Measurements from ENCODE around the gene AOPEP.

The AOPEP gene

GRCh38 chr9:95003689-95004410 lies 277.4 kb downstream of the AOPEP start:
- H3K4me1 ChIP-seq (ENCODE audit: control insufficient read depth, insufficient read depth, low read length): peaks cover 15% of the 10 kb centered on the region
- H3K27me3 ChIP-seq (ENCODE audit: control insufficient read depth, insufficient read depth, low read length): no peaks in the 10 kb centered on the region
- peak overlapping the region; percentile 3 for H3K4me3 ChIP-seq (ENCODE audit: low read length)
- H3K9me3 ChIP-seq (ENCODE audit: control insufficient read depth, low read length): no peaks in the 10 kb centered on the region
- no peaks in the 10 kb centered on the region for H3K36me3 ChIP-seq (ENCODE audit: control insufficient read depth, insufficient read depth, low read length)
- peak overlapping the region; percentile 86 for H3K9ac ChIP-seq (ENCODE audit: low read length)

- Histone ChIP-seq H3K4me3 (ENCODE audit: low read length) (peak overlapping the region; percentile 3), H3K9me3 (ENCODE audit: control insufficient read depth, low read length) (no peaks in the 10 kb centered on the region), H3K27me3 (ENCODE audit: control insufficient read depth, insufficient read depth, low read length) (no peaks in the 10 kb centered on the region), H3K9ac (ENCODE audit: low read length) (peak overlapping the region; percentile 92), H3K36me3 (ENCODE audit: control insufficient read depth, insufficient read depth, low read length) (no peaks in the 10 kb centered on the region), H3K4me1 (ENCODE audit: control insufficient read depth, insufficient read depth, low read length) (peaks cover 15% of the 10 kb centered on the region)
Observed at GRCh38 chr9:95004411-95005277, 278.1 kb downstream of the AOPEP start.

GRCh38 chr9:95005278-95006143 lies 279.0 kb downstream of the AOPEP start:
- Histone ChIP-seq H3K27me3 (ENCODE audit: control insufficient read depth, insufficient read depth, low read length) (no peaks in the 10 kb centered on the region), H3K9me3 (ENCODE audit: control insufficient read depth, low read length) (no peaks in the 10 kb centered on the region), H3K4me3 (ENCODE audit: low read length) (peak overlapping the region; percentile 77), H3K4me1 (ENCODE audit: control insufficient read depth, insufficient read depth, low read length) (peaks cover 15% of the 10 kb centered on the region), H3K36me3 (ENCODE audit: control insufficient read depth, insufficient read depth, low read length) (no peaks in the 10 kb centered on the region), H3K9ac (ENCODE audit: low read length) (peak overlapping the region; percentile 92)

- Histone ChIP-seq H3K4me1 (ENCODE audit: control insufficient read depth, insufficient read depth, low read length) (peaks cover 15% of the 10 kb centered on the region), H3K9me3 (ENCODE audit: control insufficient read depth, low read length) (no peaks in the 10 kb centered on the region), H3K4me3 (ENCODE audit: low read length) (no peak overlapping the region), H3K36me3 (ENCODE audit: control insufficient read depth, insufficient read depth, low read length) (no peaks in the 10 kb centered on the region), H3K9ac (ENCODE audit: low read length) (peak overlapping the region; percentile 92), H3K27me3 (ENCODE audit: control insufficient read depth, insufficient read depth, low read length) (no peaks in the 10 kb centered on the region)
Observed at GRCh38 chr9:95007226-95007869, 280.8 kb downstream of the AOPEP start.

- Histone ChIP-seq H3K4me1 (ENCODE audit: control insufficient read depth, insufficient read depth, low read length) (peaks cover 15% of the 10 kb centered on the region), H3K4me3 (ENCODE audit: low read length) (no peak overlapping the region), H3K36me3 (ENCODE audit: control insufficient read depth, insufficient read depth, low read length) (no peaks in the 10 kb centered on the region), H3K9ac (ENCODE audit: low read length) (peak overlapping the region; percentile 92), H3K9me3 (ENCODE audit: control insufficient read depth, low read length) (no peaks in the 10 kb centered on the region), H3K27me3 (ENCODE audit: control insufficient read depth, insufficient read depth, low read length) (no peaks in the 10 kb centered on the region)
Observed at GRCh38 chr9:95008151-95008771, 281.8 kb downstream of the AOPEP start.

GRCh38 chr9:95009459-95009858 lies 283.0 kb downstream of the AOPEP start:
- Histone ChIP-seq H3K9ac (ENCODE audit: low read length) (peak overlapping the region; percentile 38), H3K27me3 (ENCODE audit: control insufficient read depth, insufficient read depth, low read length) (no peaks in the 10 kb centered on the region), H3K4me3 (ENCODE audit: low read length) (no peak overlapping the region), H3K9me3 (ENCODE audit: control insufficient read depth, low read length) (no peaks in the 10 kb centered on the region), H3K36me3 (ENCODE audit: control insufficient read depth, insufficient read depth, low read length) (no peaks in the 10 kb centered on the region), H3K4me1 (ENCODE audit: control insufficient read depth, insufficient read depth, low read length) (peaks cover 15% of the 10 kb centered on the region)

GRCh38 chr9:95010431-95010838 lies 283.9 kb downstream of the AOPEP start:
- Histone ChIP-seq H3K9me3 (ENCODE audit: control insufficient read depth, low read length) (no peaks in the 10 kb centered on the region), H3K4me3 (ENCODE audit: low read length) (no peak overlapping the region), H3K27me3 (ENCODE audit: control insufficient read depth, insufficient read depth, low read length) (no peaks in the 10 kb centered on the region), H3K9ac (ENCODE audit: low read length) (no peak overlapping the region), H3K36me3 (ENCODE audit: control insufficient read depth, insufficient read depth, low read length) (no peaks in the 10 kb centered on the region), H3K4me1 (ENCODE audit: control insufficient read depth, insufficient read depth, low read length) (peaks cover 15% of the 10 kb centered on the region)

- Histone ChIP-seq H3K27me3 (ENCODE audit: control insufficient read depth, insufficient read depth, low read length) (no peaks in the 10 kb centered on the region), H3K4me1 (ENCODE audit: control insufficient read depth, insufficient read depth, low read length) (peaks cover 10% of the 10 kb centered on the region), H3K36me3 (ENCODE audit: control insufficient read depth, insufficient read depth, low read length) (no peaks in the 10 kb centered on the region), H3K9me3 (ENCODE audit: control insufficient read depth, low read length) (no peaks in the 10 kb centered on the region), H3K4me3 (ENCODE audit: low read length) (no peak overlapping the region), H3K9ac (ENCODE audit: low read length) (peak overlapping the region; percentile 1)
Observed at GRCh38 chr9:95012035-95012708, 285.7 kb downstream of the AOPEP start.

GRCh38 chr9:95012902-95013301 lies 286.4 kb downstream of the AOPEP start:
- Histone ChIP-seq H3K9ac (ENCODE audit: low read length) (no peak overlapping the region), H3K4me3 (ENCODE audit: low read length) (no peak overlapping the region), H3K9me3 (ENCODE audit: control insufficient read depth, low read length) (no peaks in the 10 kb centered on the region), H3K36me3 (ENCODE audit: control insufficient read depth, insufficient read depth, low read length) (no peaks in the 10 kb centered on the region), H3K4me1 (ENCODE audit: control insufficient read depth, insufficient read depth, low read length) (peaks cover 5% of the 10 kb centered on the region), H3K27me3 (ENCODE audit: control insufficient read depth, insufficient read depth, low read length) (no peaks in the 10 kb centered on the region)

GRCh38 chr9:95014917-95015316 lies 288.4 kb downstream of the AOPEP start:
- H3K9ac ChIP-seq (ENCODE audit: low read length): no peak overlapping the region
- H3K9me3 ChIP-seq (ENCODE audit: control insufficient read depth, low read length): no peaks in the 10 kb centered on the region
- H3K4me3 ChIP-seq (ENCODE audit: low read length): no peak overlapping the region
- H3K4me1 ChIP-seq (ENCODE audit: control insufficient read depth, insufficient read depth, low read length): peaks cover 4% of the 10 kb centered on the region
- peaks cover 4% of the 10 kb centered on the region for H3K36me3 ChIP-seq (ENCODE audit: control insufficient read depth, insufficient read depth, low read length)
- no peaks in the 10 kb centered on the region for H3K27me3 ChIP-seq (ENCODE audit: control insufficient read depth, insufficient read depth, low read length)

- no peak overlapping the region for H3K9ac ChIP-seq (ENCODE audit: low read length)
- H3K9me3 ChIP-seq (ENCODE audit: control insufficient read depth, low read length): no peaks in the 10 kb centered on the region
- H3K27me3 ChIP-seq (ENCODE audit: control insufficient read depth, insufficient read depth, low read length): no peaks in the 10 kb centered on the region
- no peak overlapping the region for H3K4me3 ChIP-seq (ENCODE audit: low read length)
- peaks cover 8% of the 10 kb centered on the region for H3K36me3 ChIP-seq (ENCODE audit: control insufficient read depth, insufficient read depth, low read length)
- H3K4me1 ChIP-seq (ENCODE audit: control insufficient read depth, insufficient read depth, low read length): peaks cover 4% of the 10 kb centered on the region
Observed at GRCh38 chr9:95015569-95015968, 289.1 kb downstream of the AOPEP start.
